SK-N-SH treated with all-trans-retinoic acid at 6 μM for 48 hours (cell line): Measurements from ENCODE around the gene UROS.

ENCODE experiments used
- ATAC-seq: fragments of 200-7000 bp; cut with Tn5 transposase; 3 replicates; pipeline ENCODE4 v1.9.1; 2020; ENCODE audit warnings: mild to moderate bottlenecking, moderate library complexity
- ARNTL ChIP-seq: fragments of 450-650 bp; formaldehyde crosslinking; IDR thresholded peaks from 2 replicates; pipeline ENCODE4 v1.5.0; 2020; ENCODE audit warnings: low read depth, mild to moderate bottlenecking, moderate library complexity, borderline replicate concordance
- BACH2 ChIP-seq: fragments of 250-450 bp; sonication (Bioruptor Pico); IDR thresholded peaks from 2 replicates; pipeline ENCODE4 v1.9.0; 2021; ENCODE audit warnings: mild to moderate bottlenecking, borderline replicate concordance
- CSDC2 ChIP-seq: fragments of 250-450 bp; sonication (Bioruptor Pico); IDR thresholded peaks from 2 replicates; pipeline ENCODE4 v1.5.0; 2020; ENCODE audit warnings: mild to moderate bottlenecking, moderate library complexity
- ESRRG ChIP-seq: fragments of 250-450 bp; sonication (Bioruptor Pico); IDR thresholded peaks from 2 replicates; pipeline ENCODE4 v1.6.1; 2021; ENCODE audit warnings: mild to moderate bottlenecking
- GLIS3 ChIP-seq: fragments of 250-450 bp; sonication (Bioruptor Pico); IDR thresholded peaks from 2 replicates; pipeline ENCODE4 v1.5.0; 2020; ENCODE audit warnings: mild to moderate bottlenecking, moderate library complexity
- ISL1 ChIP-seq: fragments of 250-450 bp; sonication (Bioruptor Pico); IDR thresholded peaks from 2 replicates; pipeline ENCODE4 v2.1.2; 2022; ENCODE audit warnings: mild to moderate bottlenecking, moderate library complexity
- OSR1 ChIP-seq: fragments of 250-450 bp; sonication (Bioruptor Pico); IDR thresholded peaks from 2 replicates; pipeline ENCODE4 v1.8.0; 2022; ENCODE audit warnings: moderate library complexity, mild to moderate bottlenecking, inconsistent platforms
- PPARA ChIP-seq: fragments of 250-450 bp; sonication (Bioruptor Pico); IDR thresholded peaks from 2 replicates; pipeline ENCODE4 v1.5.0; 2020; ENCODE audit warnings: mild to moderate bottlenecking, borderline replicate concordance
- RARB ChIP-seq: fragments of 250-450 bp; sonication (Bioruptor Pico); IDR thresholded peaks from 2 replicates; pipeline ENCODE4 v1.8.0; 2021; ENCODE audit warnings: mild to moderate bottlenecking, moderate library complexity
- TCF4 ChIP-seq: fragments of 250-450 bp; sonication (Bioruptor Pico); IDR thresholded peaks from 2 replicates; pipeline ENCODE4 v1.8.0; 2021; ENCODE audit warnings: mild to moderate bottlenecking, moderate library complexity, borderline replicate concordance
- TOX ChIP-seq: fragments of 250-450 bp; sonication (Bioruptor Pico); IDR thresholded peaks from 2 replicates; pipeline ENCODE4 v1.8.0; 2021; ENCODE audit warnings: mild to moderate bottlenecking, moderate library complexity, borderline replicate concordance
- ZC3H10 ChIP-seq: fragments of 250-450 bp; sonication (Bioruptor Pico); IDR thresholded peaks from 2 replicates; pipeline ENCODE4 v1.5.1; 2021; ENCODE audit warnings: mild to moderate bottlenecking, moderate library complexity
- ZFP3 ChIP-seq: fragments of 250-450 bp; sonication (Bioruptor Pico); IDR thresholded peaks from 2 replicates; pipeline ENCODE4 v1.5.0; 2020; ENCODE audit warnings: mild to moderate bottlenecking, moderate library complexity
- ZFP30 ChIP-seq: fragments of 450-650 bp; formaldehyde crosslinking; IDR thresholded peaks from 2 replicates; pipeline ENCODE4 v1.5.0; 2022; ENCODE audit warnings: mild to moderate bottlenecking, moderate library complexity
- ZNF565 ChIP-seq: fragments of 450-650 bp; formaldehyde crosslinking; conservative IDR thresholded peaks from 2 replicates; pipeline ENCODE4 v1.5.0; 2020; ENCODE audit warnings: low read depth, mild to moderate bottlenecking, moderate library complexity
- ZNF70 ChIP-seq: fragments of 450-650 bp; formaldehyde crosslinking; IDR thresholded peaks from 2 replicates; pipeline ENCODE4 v1.5.0; 2020; ENCODE audit warnings: mild to moderate bottlenecking, moderate library complexity
- ZNF8 ChIP-seq: fragments of 450-650 bp; formaldehyde crosslinking; IDR thresholded peaks from 2 replicates; pipeline ENCODE4 v1.5.0; 2020; ENCODE audit warnings: mild to moderate bottlenecking, moderate library complexity
- TF ChIP-seq, protein P1 (sequence below): fragments of 250-450 bp; sonication (Bioruptor Pico); IDR thresholded peaks from 2 replicates; pipeline ENCODE4 v1.5.0; 2020; ENCODE audit warnings: mild to moderate bottlenecking, moderate library complexity
- TF ChIP-seq, protein P2 (sequence below): fragments of 250-450 bp; sonication (Bioruptor Pico); IDR thresholded peaks from 2 replicates; pipeline ENCODE4 v1.5.1; 2020; ENCODE audit warnings: low read depth, mild to moderate bottlenecking, moderate library complexity
- TF ChIP-seq, protein P3 (sequence below): fragments of 250-450 bp; sonication (Bioruptor Pico); IDR thresholded peaks from 2 replicates; pipeline ENCODE4 v1.8.0; 2021; ENCODE audit warnings: low read depth, mild to moderate bottlenecking, moderate library complexity, borderline replicate concordance
- TF ChIP-seq, protein P4 (sequence below): fragments of 250-450 bp; sonication (Bioruptor Pico); IDR thresholded peaks from 2 replicates; pipeline ENCODE4 v1.8.0; 2020; ENCODE audit warnings: mild to moderate bottlenecking, moderate library complexity, borderline replicate concordance
- TF ChIP-seq, protein P5 (sequence below): fragments of 250-450 bp; sonication (Bioruptor Pico); IDR thresholded peaks from 2 replicates; pipeline ENCODE4 v1.5.1; 2021; ENCODE audit warnings: mild to moderate bottlenecking, moderate library complexity

The UROS gene

DNA sequence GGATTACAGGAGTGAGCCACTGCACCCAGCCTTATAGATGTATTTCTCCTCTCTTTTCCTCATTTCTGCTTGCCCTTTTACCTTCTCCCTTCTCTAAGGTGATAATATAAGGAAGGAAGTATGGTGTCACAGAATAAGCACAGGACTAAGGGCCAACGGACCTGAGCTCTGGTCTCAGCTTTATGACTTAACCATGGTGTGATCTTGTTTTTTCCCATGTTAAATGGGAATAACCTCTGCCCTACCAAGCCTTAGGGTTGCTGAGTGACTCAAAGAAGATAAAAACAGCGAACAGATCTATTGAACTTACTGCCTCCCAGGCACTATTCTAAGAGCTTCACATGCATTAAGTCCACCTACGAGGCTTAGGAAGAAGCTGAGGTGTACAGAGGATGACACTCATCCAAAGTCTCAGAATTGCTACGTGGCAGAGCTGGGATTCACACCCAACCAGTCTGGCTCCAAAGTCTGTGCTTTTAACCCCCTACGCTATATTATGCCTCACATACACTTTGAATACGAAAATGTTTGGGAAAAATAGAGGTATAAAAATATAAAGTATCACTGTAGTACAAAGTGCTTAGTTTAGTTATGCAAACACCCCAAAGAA lies 5.6 kb downstream of the UROS start:
- TF ChIP-seq ESRRG (CRISPR knock-in tag): no peak
- TF ChIP-seq OSR1 (CRISPR knock-in tag): no peak
- no peak for TF ChIP-seq ISL1 (CRISPR knock-in tag)
- TF ChIP-seq TCF4 (CRISPR knock-in tag): no peak
- TF ChIP-seq ARNTL (CRISPR knock-in tag): no peak
- no peak for TF ChIP-seq ZNF8
- no peak for TF ChIP-seq TOX (CRISPR knock-in tag)
- TF ChIP-seq ZNF565 (CRISPR knock-in tag): no peak
- TF ChIP-seq ZC3H10 (CRISPR knock-in tag): no peak
- TF ChIP-seq PPARA: no peak
- no peak for TF ChIP-seq GLIS3 (CRISPR knock-in tag)
- TF ChIP-seq, protein P1, sequence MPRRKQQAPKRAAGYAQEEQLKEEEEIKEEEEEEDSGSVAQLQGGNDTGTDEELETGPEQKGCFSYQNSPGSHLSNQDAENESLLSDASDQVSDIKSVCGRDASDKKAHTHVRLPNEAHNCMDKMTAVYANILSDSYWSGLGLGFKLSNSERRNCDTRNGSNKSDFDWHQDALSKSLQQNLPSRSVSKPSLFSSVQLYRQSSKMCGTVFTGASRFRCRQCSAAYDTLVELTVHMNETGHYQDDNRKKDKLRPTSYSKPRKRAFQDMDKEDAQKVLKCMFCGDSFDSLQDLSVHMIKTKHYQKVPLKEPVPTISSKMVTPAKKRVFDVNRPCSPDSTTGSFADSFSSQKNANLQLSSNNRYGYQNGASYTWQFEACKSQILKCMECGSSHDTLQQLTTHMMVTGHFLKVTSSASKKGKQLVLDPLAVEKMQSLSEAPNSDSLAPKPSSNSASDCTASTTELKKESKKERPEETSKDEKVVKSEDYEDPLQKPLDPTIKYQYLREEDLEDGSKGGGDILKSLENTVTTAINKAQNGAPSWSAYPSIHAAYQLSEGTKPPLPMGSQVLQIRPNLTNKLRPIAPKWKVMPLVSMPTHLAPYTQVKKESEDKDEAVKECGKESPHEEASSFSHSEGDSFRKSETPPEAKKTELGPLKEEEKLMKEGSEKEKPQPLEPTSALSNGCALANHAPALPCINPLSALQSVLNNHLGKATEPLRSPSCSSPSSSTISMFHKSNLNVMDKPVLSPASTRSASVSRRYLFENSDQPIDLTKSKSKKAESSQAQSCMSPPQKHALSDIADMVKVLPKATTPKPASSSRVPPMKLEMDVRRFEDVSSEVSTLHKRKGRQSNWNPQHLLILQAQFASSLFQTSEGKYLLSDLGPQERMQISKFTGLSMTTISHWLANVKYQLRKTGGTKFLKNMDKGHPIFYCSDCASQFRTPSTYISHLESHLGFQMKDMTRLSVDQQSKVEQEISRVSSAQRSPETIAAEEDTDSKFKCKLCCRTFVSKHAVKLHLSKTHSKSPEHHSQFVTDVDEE (CRISPR knock-in tag): no peak
- TF ChIP-seq BACH2 (CRISPR knock-in tag): no peak
- TF ChIP-seq ZFP30 (CRISPR knock-in tag): no peak
- TF ChIP-seq, protein P2, sequence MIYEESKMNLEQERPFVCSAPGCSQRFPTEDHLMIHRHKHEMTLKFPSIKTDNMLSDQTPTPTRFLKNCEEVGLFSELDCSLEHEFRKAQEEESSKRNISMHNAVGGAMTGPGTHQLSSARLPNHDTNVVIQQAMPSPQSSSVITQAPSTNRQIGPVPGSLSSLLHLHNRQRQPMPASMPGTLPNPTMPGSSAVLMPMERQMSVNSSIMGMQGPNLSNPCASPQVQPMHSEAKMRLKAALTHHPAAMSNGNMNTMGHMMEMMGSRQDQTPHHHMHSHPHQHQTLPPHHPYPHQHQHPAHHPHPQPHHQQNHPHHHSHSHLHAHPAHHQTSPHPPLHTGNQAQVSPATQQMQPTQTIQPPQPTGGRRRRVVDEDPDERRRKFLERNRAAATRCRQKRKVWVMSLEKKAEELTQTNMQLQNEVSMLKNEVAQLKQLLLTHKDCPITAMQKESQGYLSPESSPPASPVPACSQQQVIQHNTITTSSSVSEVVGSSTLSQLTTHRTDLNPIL: no peak
- TF ChIP-seq, protein P3, sequence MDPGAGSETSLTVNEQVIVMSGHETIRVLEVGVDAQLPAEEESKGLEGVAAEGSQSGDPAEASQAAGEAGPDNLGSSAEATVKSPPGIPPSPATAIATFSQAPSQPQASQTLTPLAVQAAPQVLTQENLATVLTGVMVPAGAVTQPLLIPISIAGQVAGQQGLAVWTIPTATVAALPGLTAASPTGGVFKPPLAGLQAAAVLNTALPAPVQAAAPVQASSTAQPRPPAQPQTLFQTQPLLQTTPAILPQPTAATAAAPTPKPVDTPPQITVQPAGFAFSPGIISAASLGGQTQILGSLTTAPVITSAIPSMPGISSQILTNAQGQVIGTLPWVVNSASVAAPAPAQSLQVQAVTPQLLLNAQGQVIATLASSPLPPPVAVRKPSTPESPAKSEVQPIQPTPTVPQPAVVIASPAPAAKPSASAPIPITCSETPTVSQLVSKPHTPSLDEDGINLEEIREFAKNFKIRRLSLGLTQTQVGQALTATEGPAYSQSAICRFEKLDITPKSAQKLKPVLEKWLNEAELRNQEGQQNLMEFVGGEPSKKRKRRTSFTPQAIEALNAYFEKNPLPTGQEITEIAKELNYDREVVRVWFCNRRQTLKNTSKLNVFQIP (CRISPR knock-in tag): no peak
- TF ChIP-seq, protein P4, sequence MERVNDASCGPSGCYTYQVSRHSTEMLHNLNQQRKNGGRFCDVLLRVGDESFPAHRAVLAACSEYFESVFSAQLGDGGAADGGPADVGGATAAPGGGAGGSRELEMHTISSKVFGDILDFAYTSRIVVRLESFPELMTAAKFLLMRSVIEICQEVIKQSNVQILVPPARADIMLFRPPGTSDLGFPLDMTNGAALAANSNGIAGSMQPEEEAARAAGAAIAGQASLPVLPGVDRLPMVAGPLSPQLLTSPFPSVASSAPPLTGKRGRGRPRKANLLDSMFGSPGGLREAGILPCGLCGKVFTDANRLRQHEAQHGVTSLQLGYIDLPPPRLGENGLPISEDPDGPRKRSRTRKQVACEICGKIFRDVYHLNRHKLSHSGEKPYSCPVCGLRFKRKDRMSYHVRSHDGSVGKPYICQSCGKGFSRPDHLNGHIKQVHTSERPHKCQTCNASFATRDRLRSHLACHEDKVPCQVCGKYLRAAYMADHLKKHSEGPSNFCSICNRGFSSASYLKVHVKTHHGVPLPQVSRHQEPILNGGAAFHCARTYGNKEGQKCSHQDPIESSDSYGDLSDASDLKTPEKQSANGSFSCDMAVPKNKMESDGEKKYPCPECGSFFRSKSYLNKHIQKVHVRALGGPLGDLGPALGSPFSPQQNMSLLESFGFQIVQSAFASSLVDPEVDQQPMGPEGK (CRISPR knock-in tag): no peak
- TF ChIP-seq ZFP3 (CRISPR knock-in tag): no peak
- no peak for TF ChIP-seq ZNF70
- TF ChIP-seq, protein P5, sequence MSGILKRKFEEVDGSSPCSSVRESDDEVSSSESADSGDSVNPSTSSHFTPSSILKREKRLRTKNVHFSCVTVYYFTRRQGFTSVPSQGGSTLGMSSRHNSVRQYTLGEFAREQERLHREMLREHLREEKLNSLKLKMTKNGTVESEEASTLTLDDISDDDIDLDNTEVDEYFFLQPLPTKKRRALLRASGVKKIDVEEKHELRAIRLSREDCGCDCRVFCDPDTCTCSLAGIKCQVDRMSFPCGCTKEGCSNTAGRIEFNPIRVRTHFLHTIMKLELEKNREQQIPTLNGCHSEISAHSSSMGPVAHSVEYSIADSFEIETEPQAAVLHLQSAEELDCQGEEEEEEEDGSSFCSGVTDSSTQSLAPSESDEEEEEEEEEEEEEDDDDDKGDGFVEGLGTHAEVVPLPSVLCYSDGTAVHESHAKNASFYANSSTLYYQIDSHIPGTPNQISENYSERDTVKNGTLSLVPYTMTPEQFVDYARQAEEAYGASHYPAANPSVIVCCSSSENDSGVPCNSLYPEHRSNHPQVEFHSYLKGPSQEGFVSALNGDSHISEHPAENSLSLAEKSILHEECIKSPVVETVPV (CRISPR knock-in tag): no peak
- ATAC-seq: no peak

DNA sequence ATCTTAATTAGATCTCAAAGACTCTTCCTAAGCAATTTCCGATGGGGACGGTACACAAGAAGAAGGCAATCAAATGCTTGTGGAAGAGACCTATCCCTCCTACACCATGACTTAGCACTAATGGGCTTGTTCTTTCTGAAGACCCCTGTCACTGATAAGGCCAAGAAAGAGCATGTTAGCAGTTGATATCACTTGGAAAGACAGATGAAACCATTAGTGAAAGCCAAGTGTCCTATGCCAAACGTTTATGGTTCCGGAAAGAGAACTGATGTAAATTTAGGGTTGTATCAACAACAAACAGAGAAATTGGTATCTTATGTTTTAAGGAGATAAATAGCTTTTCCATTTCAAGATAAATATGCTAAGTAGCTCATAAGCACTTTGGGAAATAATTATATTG lies 6.5 kb downstream of the UROS start:
- no peak for ATAC-seq
- no peak for TF ChIP-seq ZNF565 (CRISPR knock-in tag)
- TF ChIP-seq TCF4 (CRISPR knock-in tag): no peak
- no peak for TF ChIP-seq ZFP3 (CRISPR knock-in tag)
- TF ChIP-seq, protein P2: no peak
- TF ChIP-seq GLIS3 (CRISPR knock-in tag): no peak
- TF ChIP-seq ZC3H10 (CRISPR knock-in tag): no peak
- TF ChIP-seq, protein P5 (CRISPR knock-in tag): no peak
- TF ChIP-seq ZFP30 (CRISPR knock-in tag): no peak
- no peak for TF ChIP-seq ZNF70
- TF ChIP-seq ARNTL (CRISPR knock-in tag): no peak
- no peak for TF ChIP-seq TOX (CRISPR knock-in tag)
- no peak for TF ChIP-seq CSDC2 (CRISPR knock-in tag)
- no peak for TF ChIP-seq RARB
